Heart left ventricle (tissue), 16 donors: ENCODE data around the gene CYBRD1. TPM values are rescaled to one million over a fixed set of nuclear protein-coding genes. Genes with fewer than 3 reads are reported as not detected.
A peak's percentile ranks its signal among the peaks of the same experiment; 100 is the strongest.

Source experiments
- ATAC-seq, 4 donors: fragments of 200-7000 bp; cut with Tn5 transposase; one replicate each; pipeline ENCODE4 v1.9.1; 2020 to 2022; ENCODE audit warnings: moderate library complexity in 4 of 4, mild to moderate bottlenecking in 3 of 4, moderate number of reproducible peaks in 1 of 4
- DNase-seq, 5 donors: peaks; one replicate each; pipeline ENCODE4 v3.0.0-alpha.2; 2020
- H3K27ac ChIP-seq, 12 donors: fragments of 200-600 bp; sonication (generic) in 4 of 12; one replicate each; pipeline versions ENCODE4 v1.5.0 to v1.8.0; 2016 to 2022; ENCODE audit warnings: mild to moderate bottlenecking in 2 of 12
- H3K27me3 ChIP-seq, 9 donors: fragments of 200-600 bp; sonication (generic) in 2 of 9; one replicate each; pipeline versions ENCODE4 v1.5.1 to v1.8.0; 2016 to 2022; ENCODE audit warnings: mild to moderate bottlenecking in 3 of 9
- H3K36me3 ChIP-seq, 9 donors: fragments of 200-600 bp; sonication (generic) in 2 of 9; one replicate each; pipeline versions ENCODE4 v1.5.0 to v1.8.0; 2018 to 2022; ENCODE audit warnings: mild to moderate bottlenecking in 2 of 9
- H3K4me1 ChIP-seq, 12 donors: fragments of 200-600 bp; sonication (generic) in 4 of 12; one replicate each; pipeline versions ENCODE4 v1.5.0 to v1.8.0; 2016 to 2022; ENCODE audit warnings: mild to moderate bottlenecking in 3 of 12
- H3K4me3 ChIP-seq, 12 donors: fragments of 200-600 bp; sonication (generic) in 4 of 12; one replicate each; pipeline versions ENCODE4 v1.5.0 to v1.8.0; 2017 to 2022; ENCODE audit warnings: mild to moderate bottlenecking in 9 of 12, moderate library complexity in 4 of 12
- H3K9me3 ChIP-seq, 12 donors: fragments of 200-600 bp; sonication (generic) in 4 of 12; one replicate each; pipeline versions ENCODE4 v1.5.0 to v1.8.0; 2016 to 2022; ENCODE audit warnings: mild to moderate bottlenecking in 1 of 12
- POLR2A ChIP-seq, 2 donors: fragments of 450-650 bp; IDR thresholded peaks; one replicate each; pipeline ENCODE4 v1.6.1; 2017; ENCODE audit warnings: antibody characterized with exemption in 2 of 2, mild to moderate bottlenecking in 2 of 2, moderate library complexity in 2 of 2
- WGBS, 4 donors: extraction: QIAGEN DNeasy Blood & Tissue Kit in 2 of 4; methylation state at CpG; one replicate each; pipeline versions ENCODE4 v1.1.5 to v1.1.7; 2013 to 2018; 5-methylcytosine and 5-hydroxymethylcytosine counted together
- intact Hi-C, 10 donors: fragments of 100-400 bp; cut with DNase I; formaldehyde crosslinking; loops; one replicate each; pipeline versions ENCODE4 v1.11.1 to v1.14.2; 2022
- polyA plus RNA-seq, 2 donors: library from polyadenylated mRNA; stranded (reverse); fragments of 200-250 nt; gene quantifications; one replicate each; pipeline ENCODE4 v1.2.3, GENCODE V29; 2013
- total RNA-seq, 9 donors: library from RNA; depleted of rRNA in 2 of 9; stranded (reverse); fragments of >200 nt in 2 of 9; fragmentation: NEBNext Ultra II Directional in 3 of 9; extraction: Animal tissue kit (Norgen Biotek cat#: 25700) in 3 of 9; gene quantifications; one replicate each; pipeline versions ENCODE4 v1.1.0 to v1.2.4, GENCODE V29; 2016 to 2023
- TF ChIP-seq, protein P1 (sequence below), 12 donors: fragments of 200-600 bp; sonication (generic) in 4 of 12; IDR thresholded peaks; one replicate each; pipeline versions ENCODE4 v1.5.0 to v1.8.0; 2018 to 2022; ENCODE audit warnings: antibody characterized with exemption in 12 of 12, mild to moderate bottlenecking in 5 of 12
- donor health status: ischemic (EF 13 %, LVEDD 7.1; RV severe dilation, severe dysfunction).
- donor health status: healthy with polysubstance abuse.
- donor health status: DM: no; HTN: yes; CAD: no.
- donor health status: DM: no; HTN: no; CAD: no.
- donor health status: ischemic (EF 25% LVEDD 6.9; RV normal size, moderate dysfunction).
- donor health status: ischemic (EF 25% LVEDD 5.7; RV mildly dilated, moderate dysfunction).
- donor health status: healthy.
- donor health status: DM: yes; HTN: yes; CAD: no.
- donor health status: ischemic (EF 35%, LVEDD 5.7; RV mildly dilated, moderate dysfunction).
- donor health status: nonischemic (EF 11% LVEDD 7.7; RV severe dilation, severe dysfunction).
- donor health status: DM: yes; HTN: yes; CAD: no.
- donor health status: PGD.
- donor health status: ischemic (EF 29% LVEDD 5.4; RV normal size, mild dysfunction).
- donor health status: nonischemic (EF 23%, LVEDD 6.1; RV moderate dilation, normal function).

The CYBRD1 gene
- total and polyA plus RNA-seq, 11 donors, result 19.3 to 138 (median 47.9) TPM

DNA sequence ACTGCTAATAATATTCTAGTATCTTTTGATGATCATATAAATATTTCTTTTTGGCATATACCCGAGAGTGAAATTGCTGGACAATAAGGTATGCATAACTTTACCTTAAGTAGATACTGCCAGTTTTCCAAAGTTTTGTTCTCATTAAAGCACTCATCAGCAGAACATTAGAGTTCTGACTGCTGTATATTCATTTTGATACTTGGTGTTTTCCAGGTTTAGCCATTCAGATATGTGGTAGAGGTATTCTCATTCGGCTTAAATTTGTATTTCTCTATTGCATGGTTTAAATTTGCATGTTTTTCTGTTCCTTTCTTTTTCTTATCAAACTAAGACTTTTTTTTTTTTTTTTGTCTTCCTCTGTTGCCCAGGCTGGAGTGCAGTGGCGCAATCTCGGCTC, 18.2 kb downstream of the CYBRD1 start:
- H3K4me3 ChIP-seq, result no peak overlapping the region
- DNase-seq (no peak), ATAC-seq (no peak)
- no peaks in the 10 kb centered on the region for H3K9me3 ChIP-seq
- H3K36me3 ChIP-seq, result peaks cover 0 to 39% (median 14%) of the 10 kb centered on the region in 9 donors
- H3K4me1 ChIP-seq, result peaks cover 0 to 8% (median 0%) of the 10 kb centered on the region in 12 donors
- intact Hi-C loops, result no loop called here
- H3K27me3 ChIP-seq, result no peaks in the 10 kb centered on the region
- no peak for TF ChIP-seq POLR2A (IDR thresholded peaks at IDR 0.05)
- TF ChIP-seq, protein P1, sequence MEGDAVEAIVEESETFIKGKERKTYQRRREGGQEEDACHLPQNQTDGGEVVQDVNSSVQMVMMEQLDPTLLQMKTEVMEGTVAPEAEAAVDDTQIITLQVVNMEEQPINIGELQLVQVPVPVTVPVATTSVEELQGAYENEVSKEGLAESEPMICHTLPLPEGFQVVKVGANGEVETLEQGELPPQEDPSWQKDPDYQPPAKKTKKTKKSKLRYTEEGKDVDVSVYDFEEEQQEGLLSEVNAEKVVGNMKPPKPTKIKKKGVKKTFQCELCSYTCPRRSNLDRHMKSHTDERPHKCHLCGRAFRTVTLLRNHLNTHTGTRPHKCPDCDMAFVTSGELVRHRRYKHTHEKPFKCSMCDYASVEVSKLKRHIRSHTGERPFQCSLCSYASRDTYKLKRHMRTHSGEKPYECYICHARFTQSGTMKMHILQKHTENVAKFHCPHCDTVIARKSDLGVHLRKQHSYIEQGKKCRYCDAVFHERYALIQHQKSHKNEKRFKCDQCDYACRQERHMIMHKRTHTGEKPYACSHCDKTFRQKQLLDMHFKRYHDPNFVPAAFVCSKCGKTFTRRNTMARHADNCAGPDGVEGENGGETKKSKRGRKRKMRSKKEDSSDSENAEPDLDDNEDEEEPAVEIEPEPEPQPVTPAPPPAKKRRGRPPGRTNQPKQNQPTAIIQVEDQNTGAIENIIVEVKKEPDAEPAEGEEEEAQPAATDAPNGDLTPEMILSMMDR (IDR thresholded peaks at IDR 0.05), result no peak
- 92 to 96% (median 94%) methylated on average over 4 of the region's 4 CpGs for WGBS, 4 donors
- H3K27ac ChIP-seq, result no peak overlapping the region

DNA sequence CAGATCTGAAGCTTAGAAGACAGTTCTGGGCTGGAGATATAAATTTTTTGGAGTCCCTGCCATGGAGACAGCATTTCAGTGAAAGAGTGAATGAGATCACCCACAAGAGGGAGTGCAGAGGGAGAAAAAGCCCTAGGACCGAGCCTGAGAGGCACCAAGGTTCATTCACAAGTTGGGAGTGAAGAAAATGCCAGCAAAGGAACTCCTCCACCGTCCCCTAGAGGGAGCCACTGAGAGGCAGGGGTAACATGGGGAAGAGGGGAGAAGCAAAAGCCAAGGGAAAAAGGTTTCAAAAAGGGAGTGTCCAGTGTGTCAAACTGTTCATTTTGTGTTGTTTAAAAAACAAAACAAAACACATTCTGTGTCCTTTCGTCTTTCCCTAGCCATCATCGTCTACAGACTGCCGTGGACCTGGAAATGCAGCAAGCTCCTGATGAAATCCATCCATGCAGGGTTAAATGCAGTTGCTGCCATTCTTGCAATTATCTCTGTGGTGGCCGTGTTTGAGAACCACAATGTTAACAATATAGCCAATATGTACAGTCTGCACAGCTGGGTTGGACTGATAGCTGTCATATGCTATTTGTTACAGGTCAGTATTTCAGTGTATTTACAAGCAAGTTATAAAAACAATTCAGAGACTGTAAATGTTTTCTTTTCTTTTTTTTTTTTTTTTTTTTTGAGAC, 19.1 kb downstream of the CYBRD1 start:
- no peak overlapping the region for H3K27ac ChIP-seq
- no peak for DNase-seq
- intact Hi-C loops, result no loop called here
- ATAC-seq, result no peak
- peaks cover 0 to 8% (median 0%) of the 10 kb centered on the region in 12 donors for H3K4me1 ChIP-seq
- 87 to 90% (median 88%) methylated on average over 6 of the region's 6 CpGs for WGBS, 4 donors
- TF ChIP-seq, protein P1 (IDR thresholded peaks at IDR 0.05), result peak in 8 of 12 donors; percentile 14 to 32 (median 19)
- TF ChIP-seq POLR2A (IDR thresholded peaks at IDR 0.05), result no peak
- H3K9me3 ChIP-seq, result no peaks in the 10 kb centered on the region
- no peaks in the 10 kb centered on the region for H3K27me3 ChIP-seq
- H3K36me3 ChIP-seq, result peaks cover 0 to 45% (median 14%) of the 10 kb centered on the region in 9 donors
- no peak overlapping the region for H3K4me3 ChIP-seq

DNA sequence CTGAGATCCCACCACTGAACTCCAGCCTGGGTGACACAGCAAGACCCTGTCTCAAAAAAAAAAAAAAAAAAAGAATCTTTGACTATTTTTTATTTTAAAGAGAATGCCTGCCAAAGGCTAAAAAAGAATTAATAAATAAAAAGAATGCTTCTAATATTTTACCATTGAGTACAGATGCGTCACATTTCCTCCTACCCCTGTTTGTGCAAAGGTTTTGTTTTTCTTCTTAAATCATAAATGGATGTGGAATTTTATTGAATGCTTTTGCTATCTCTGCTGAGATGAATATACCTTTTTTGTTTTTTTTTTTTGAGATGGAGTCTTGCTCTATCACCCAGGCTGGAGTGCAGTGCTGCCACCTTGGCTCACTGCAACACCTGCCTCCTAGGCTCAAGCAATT, 22.8 kb downstream of the CYBRD1 start:
- H3K27ac ChIP-seq, result no peak overlapping the region
- H3K27me3 ChIP-seq, result no peaks in the 10 kb centered on the region
- H3K4me1 ChIP-seq, result no peaks in the 10 kb centered on the region
- H3K9me3 ChIP-seq, result no peaks in the 10 kb centered on the region
- DNase-seq (no peak), ATAC-seq (no peak)
- peaks cover 0 to 49% (median 14%) of the 10 kb centered on the region in 9 donors for H3K36me3 ChIP-seq
- 94 to 100% (median 98%) methylated on average over 1 of the region's 1 CpG for WGBS, 4 donors
- TF ChIP-seq, protein P1 (IDR thresholded peaks at IDR 0.05), result no peak
- intact Hi-C loops, result no loop called here
- no peak overlapping the region for H3K4me3 ChIP-seq

DNA sequence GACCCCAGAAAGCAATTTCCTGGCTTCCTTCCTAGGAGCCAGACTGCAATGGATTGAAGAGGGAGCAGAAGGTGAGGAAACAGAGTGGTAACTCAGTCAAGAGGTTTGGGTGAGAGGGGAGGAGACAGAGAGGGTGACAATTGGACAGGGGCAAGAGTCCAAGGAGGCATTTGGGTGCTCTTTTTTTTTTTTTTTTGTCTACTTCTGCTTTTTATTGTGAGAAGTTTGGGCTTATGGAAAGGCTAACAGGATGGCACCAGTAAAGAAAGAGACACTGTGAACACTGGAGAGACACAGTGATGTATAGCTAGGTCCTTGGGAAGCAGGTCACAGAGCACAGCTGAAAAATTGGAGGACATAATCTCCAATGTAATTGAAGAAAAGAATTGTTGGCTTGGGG, 25.0 kb downstream of the CYBRD1 start:
- no peaks in the 10 kb centered on the region for H3K27me3 ChIP-seq
- no peak overlapping the region for H3K4me3 ChIP-seq
- H3K27ac ChIP-seq, result no peak overlapping the region
- H3K9me3 ChIP-seq, result no peaks in the 10 kb centered on the region
- TF ChIP-seq, protein P1 (IDR thresholded peaks at IDR 0.05), result no peak
- no peak for TF ChIP-seq POLR2A (IDR thresholded peaks at IDR 0.05)
- H3K36me3 ChIP-seq, result peaks cover 0 to 54% (median 26%) of the 10 kb centered on the region in 9 donors
- intact Hi-C loops, result no loop called here
- DNase-seq (no peak), ATAC-seq (no peak)
- H3K4me1 ChIP-seq, result no peaks in the 10 kb centered on the region
